Measurements from ENCODE around the gene HRC.
"Not testable (repeated sequence)": the region's sequence is repeated elsewhere in the genome, so short reads cannot be mapped to it uniquely, and the experiment has no call there.

HRC gene

GRCh38 chr19:49155005-49155819, at the start of gene HRC:
HRC (minus strand) TSS chr19:49155396; CDS start chr19:49155237, 159 bp downstream.
- DNase-seq: no peak

GRCh38 chr19:49201042-49201441, 45.8 kb upstream of the HRC start:
- no peak for DNase-seq

DNA sequence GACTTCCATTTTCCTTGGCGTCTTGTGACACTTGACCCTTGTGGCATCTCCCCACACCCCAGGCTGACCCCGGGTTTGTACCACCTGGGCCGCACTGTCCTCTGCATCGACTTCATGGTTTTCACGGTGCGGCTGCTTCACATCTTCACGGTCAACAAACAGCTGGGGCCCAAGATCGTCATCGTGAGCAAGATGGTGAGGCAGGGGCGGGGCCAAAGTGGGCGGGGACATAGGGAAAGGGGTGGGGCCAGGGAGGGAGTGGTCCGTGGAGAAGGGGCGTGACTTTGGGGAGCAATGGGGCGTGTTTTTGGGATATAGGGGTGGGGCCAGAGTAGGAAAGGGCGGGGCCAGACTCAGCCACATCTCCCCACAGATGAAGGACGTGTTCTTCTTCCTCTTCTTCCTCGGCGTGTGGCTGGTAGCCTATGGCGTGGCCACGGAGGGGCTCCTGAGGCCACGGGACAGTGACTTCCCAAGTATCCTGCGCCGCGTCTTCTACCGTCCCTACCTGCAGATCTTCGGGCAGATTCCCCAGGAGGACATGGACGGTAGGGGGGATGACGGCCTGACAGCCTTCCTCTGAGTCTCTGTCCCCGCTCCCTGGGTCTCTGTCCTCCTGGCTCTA, 45.2 kb upstream of the HRC start:
- no peak for DNase-seq

DNA sequence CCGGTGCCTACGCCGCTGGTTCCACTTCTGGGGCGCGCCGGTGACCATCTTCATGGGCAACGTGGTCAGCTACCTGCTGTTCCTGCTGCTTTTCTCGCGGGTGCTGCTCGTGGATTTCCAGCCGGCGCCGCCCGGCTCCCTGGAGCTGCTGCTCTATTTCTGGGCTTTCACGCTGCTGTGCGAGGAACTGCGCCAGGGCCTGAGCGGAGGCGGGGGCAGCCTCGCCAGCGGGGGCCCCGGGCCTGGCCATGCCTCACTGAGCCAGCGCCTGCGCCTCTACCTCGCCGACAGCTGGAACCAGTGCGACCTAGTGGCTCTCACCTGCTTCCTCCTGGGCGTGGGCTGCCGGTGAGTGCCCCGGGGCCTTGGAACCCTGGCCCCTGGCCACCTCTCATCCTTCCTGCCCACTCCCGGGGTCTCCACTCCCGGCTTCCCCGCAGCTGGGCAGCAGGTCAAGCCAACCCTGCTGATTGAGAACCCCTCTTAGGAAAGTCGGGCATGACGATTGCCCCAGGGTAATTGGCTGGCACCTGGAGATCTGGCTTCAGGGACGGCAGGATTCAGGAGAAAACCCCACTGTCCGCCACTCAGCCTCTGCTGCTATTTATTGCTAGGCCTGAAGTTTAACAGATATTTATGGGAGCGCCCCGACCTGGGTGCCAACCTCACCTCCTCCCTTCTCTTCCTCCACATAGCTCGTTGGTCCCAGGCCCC, 41.5 kb upstream of the HRC start:
- no peak for DNase-seq

GRCh38 chr19:49194408-49194807, 39.2 kb upstream of the HRC start:
- DNase-seq: no peak

DNA sequence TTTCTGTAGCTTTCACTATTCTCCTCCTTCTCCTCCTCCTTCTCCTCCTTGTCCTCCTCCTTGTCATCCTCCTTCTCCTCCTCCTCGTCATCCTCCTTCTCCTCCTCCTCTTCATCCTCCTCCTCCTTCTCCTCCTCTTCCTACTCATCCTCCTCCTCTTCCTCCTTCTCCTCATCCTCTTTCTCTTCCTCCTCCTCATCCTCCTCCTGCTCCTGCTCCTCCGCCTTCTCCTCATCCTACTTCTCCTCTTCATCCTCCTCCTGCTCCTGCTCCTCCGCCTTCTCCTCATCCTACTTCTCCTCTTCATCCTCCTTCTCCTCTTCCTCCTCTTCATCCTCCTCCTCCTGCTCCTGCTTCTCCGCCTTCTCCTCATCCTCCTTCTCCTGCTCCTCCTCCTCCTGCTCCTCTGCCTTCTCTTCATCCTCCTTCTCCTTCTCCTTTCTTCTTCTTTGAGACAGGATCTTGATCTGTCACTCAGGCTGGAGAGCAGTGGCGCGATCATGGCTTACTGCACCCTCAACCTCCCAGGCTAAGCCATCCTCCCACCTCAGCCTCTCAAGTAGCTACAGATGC, 38.7 kb upstream of the HRC start:
- DNase-seq: no peak

DNA sequence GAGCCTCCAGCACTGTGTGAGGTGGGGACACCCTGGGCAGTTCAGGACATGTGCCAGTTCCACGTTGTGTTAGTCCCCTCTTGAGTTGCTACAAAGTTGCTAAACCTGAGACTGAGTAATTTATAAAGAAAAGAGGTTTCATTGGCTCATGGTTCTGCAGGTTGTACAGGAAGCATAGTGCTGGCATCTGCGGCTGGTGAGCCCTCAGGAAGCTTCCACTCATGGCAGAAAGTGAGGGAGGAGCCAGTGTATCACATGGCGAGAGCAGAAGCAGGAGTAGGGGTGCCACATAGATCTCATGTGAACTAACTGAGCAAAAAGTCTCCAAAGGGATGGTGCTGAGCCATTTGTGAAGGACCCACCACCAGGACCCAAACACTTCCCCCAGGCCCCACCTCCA, 35.6 kb upstream of the HRC start:
- DNase-seq: no peak

- DNase-seq: no peak
Observed at GRCh38 chr19:49189259-49189658, 34.1 kb upstream of the HRC start.

DNA sequence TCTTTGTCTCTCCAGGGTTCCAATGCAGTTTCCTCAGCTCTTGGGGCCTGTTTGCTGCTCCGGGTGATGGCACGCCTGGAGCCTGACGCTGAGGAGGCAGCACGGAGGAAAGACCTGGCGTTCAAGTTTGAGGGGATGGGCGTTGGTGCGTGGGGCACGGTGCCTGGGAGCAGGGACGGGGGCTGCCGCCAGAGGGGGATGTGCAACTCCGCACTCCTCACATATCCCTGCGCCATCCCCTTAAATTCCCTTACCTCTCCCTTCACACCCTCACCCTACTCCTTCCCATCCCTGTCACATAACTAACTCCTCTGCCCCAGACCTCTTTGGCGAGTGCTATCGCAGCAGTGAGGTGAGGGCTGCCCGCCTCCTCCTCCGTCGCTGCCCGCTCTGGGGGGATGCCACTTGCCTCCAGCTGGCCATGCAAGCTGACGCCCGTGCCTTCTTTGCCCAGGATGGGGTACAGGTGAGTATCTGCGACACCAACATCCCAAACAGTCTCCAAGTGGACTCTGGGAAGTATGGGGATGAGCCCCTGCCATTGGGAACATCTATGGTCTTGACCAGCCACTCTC, 33.5 kb upstream of the HRC start:
- no peak for DNase-seq

DNA sequence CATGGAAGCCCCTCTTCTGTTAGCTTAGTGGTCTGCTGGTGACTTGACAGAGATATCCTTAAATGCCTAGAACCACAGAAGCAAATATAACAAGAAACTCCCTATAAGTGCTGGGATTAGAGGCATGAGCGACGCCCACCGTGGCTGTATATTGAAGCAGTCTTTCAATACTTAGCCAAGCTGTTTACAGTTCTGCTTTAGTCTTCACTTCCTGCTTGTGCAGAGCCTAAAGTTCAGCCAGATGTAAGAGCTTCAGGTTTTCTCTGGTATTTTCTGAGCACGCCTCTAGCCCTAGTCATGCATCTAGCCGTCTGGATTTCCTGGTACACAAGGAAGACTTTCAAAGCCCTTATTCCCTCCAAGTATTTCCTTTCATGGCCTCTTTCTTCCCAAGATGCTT, 30.9 kb upstream of the HRC start:
- DNase-seq: no peak

DNA sequence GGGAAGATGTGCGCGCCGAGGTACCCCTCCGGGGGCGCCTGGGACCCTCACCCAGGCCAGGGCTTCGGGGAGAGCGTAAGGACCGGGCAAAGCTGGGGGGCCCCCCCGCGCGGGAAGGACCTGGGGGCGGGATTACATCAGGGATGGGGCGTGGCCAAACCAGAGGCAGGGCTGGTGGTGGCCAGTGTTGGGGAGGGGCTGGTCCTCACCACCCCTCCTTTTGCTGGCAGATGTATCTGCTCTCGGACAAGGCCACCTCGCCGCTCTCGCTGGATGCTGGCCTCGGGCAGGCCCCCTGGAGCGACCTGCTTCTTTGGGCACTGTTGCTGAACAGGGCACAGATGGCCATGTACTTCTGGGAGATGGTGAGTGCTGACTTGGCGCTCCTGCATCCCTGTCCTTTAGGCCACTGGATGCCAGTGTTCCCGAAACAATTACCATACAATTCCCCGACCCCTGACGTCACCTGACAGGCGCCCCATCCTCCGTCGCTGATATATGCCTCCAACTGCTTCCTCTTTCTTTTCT, 27.7 kb upstream of the HRC start:
- no peak for DNase-seq

DNA sequence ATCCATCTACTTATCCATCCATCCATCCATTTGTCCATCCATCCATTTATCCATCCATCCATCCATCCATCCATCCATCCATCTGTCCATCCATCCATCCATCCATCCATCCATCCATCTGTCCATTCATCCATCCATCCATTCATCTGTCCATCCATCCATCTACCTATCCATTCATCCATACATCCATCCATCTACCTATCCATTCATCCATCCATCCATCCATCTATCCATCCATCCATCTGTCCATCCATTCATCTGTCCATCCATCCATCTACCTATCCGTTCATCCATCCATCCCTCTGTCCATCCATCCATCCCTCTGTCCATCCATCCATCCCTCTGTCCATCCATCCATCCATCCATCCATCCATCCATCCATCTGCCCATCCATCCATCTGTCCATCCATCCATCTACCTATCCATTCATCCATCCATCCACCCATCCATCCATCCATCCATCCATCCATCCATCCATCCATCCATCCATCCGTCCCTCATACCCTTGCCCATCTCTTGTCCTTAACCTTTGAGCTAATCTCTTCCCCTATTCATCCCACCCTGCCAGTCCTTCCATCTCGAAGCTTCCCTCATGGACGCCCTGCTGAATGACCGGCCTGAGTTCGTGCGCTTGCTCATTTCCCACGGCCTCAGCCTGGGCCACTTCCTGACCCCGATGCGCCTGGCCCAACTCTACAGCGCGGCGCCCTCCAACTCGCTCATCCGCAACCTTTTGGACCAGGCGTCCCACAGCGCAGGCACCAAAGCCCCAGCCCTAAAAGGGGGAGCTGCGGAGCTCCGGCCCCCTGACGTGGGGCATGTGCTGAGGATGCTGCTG, 27.0 kb upstream of the HRC start:
- not testable (repeated sequence) for DNase-seq

- DNase-seq: no peak
Observed at GRCh38 chr19:49180659-49181058, 25.5 kb upstream of the HRC start.

DNA sequence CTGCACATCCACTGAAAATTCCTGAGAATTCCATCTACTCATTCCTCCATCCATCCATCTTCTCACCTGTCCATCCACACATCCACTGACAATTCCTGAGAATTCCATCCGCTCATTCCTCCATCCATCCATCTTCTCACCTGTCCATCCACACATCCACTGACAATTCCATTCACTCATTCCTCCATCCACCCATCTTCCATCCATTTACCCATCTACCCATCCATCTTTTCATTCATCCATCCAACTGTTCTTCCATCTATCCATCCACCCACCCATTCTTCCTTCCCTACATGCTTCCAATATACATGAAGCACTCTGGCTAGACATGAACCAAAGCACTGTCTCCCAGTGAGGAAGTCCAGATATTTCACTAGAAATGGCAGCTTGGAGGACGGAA, 18.0 kb upstream of the HRC start:
- DNase-seq: no peak

DNA sequence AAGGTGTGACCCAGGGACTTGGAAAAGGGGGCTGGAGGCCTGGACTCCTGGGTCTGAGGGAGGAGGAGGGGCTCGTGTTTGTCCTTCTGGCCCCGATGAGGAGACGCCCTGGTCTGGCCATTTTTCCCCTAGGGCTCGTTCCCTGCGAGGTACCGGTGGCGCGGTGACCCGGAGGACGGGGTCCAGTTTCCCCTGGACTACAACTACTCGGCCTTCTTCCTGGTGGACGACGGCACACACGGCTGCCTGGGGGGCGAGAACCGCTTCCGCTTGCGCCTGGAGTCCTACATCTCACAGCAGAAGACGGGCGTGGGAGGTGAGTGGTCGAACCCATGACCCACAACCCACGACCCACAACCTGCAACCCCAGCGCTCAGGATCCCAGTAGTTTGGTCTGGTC, 13.2 kb upstream of the HRC start:
- DNase-seq: no peak

DNA sequence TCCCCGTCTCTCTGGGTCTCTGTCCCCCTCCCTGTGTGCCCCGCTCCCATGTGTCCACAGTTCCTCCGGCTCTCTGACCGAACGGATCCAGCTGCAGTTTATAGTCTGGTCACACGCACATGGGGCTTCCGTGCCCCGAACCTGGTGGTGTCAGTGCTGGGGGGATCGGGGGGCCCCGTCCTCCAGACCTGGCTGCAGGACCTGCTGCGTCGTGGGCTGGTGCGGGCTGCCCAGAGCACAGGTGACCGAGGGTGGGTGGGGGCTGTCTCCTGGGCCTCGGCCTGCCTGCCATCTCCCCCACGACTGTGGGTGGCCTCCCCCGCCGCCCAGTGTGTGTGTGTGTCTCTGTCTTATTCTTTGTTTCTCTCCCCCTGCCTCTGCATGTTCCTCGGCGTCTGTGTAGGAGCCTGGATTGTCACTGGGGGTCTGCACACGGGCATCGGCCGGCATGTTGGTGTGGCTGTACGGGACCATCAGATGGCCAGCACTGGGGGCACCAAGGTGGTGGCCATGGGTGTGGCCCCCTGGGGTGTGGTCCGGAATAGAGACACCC, 12.7 kb upstream of the HRC start:
- no peak for DNase-seq

DNA sequence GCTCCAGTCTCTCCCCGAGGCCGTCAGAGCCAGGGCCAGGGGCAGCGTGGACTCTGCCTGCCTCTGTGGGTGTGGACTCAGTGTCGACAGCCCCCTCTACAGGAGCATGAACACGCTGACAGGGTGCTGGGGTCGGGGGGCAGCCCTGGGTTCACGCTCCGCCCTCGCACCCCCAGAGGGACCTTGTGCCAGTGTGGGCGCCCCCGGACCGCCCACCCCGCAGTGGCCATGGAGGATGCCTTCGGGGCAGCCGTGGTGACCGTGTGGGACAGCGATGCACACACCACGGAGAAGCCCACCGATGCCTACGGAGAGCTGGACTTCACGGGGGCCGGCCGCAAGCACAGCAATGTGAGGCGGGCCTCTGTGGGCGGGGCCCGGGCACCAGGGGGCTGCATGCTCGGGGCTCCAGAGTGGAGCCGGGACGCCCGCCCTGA, 10.7 kb upstream of the HRC start:
- DNase-seq: no peak

GRCh38 chr19:49165111-49165750, 10.0 kb upstream of the HRC start:
- DNase-seq: no peak

- DNase-seq: no peak
Observed at GRCh38 chr19:49161987-49162386, 6.8 kb upstream of the HRC start.

GRCh38 chr19:49160450-49161189, 5.4 kb upstream of the HRC start:
- no peak for DNase-seq

Measured in stimulated activated naive CD4-positive, alpha-beta T cell treated with Interleukin-2 at 50 U/mL for 16 hours (primary cell).